Kidney (tissue), 14 donors: ENCODE results near the gene ZNF565. TPM values are rescaled to one million over a fixed set of nuclear protein-coding genes. Genes with fewer than 3 reads are reported as not detected.

ENCODE experiments used
- DNase-seq, 5 donors: peaks; one replicate each; pipeline ENCODE4 v3.0.0-alpha.2; 2013 to 2020
- FAIRE-seq: peaks from 2 replicates; lab custom pipeline; 2012; peaks lifted over from hg19 to GRCh38; lab: Jason Lieb, UNC
- H3K27ac ChIP-seq, 2 donors: one replicate each; pipeline ENCODE4 v1.7.0; 2013; ENCODE audit warnings: low read depth in 2 of 2, low read length in 2 of 2, inconsistent platforms in 1 of 2
- H3K27me3 ChIP-seq: one replicate; pipeline ENCODE4 v1.7.1; 2013; ENCODE audit warnings: low read length, inconsistent platforms; ENCODE audit not compliant: control insufficient read depth, insufficient read depth
- H3K36me3 ChIP-seq, 3 donors: one replicate each; pipeline versions ENCODE4 v1.7.0 to v1.7.1; 2013; ENCODE audit warnings: low read length in 3 of 3, control low read depth in 1 of 3, inconsistent platforms in 1 of 3; ENCODE audit not compliant: insufficient read depth in 3 of 3, control insufficient read depth in 2 of 3
- H3K4me1 ChIP-seq, 3 donors: one replicate each; pipeline versions ENCODE4 v1.7.0 to v1.7.1; 2013; ENCODE audit warnings: low read length in 3 of 3, inconsistent platforms in 1 of 3, low read depth in 1 of 3; ENCODE audit not compliant: control insufficient read depth in 2 of 3, insufficient read depth in 2 of 3
- H3K4me3 ChIP-seq, 3 donors: one replicate each; pipeline versions ENCODE4 v1.7.0 to v1.8.1; 2013; ENCODE audit warnings: low read length in 3 of 3, control low read depth in 1 of 3, inconsistent platforms in 1 of 3
- H3K9ac ChIP-seq, 3 donors: one replicate each; pipeline versions ENCODE4 v1.7.0 to v1.7.1; 2013; ENCODE audit warnings: low read length in 3 of 3, control low read depth in 1 of 3, inconsistent platforms in 1 of 3
- H3K9me3 ChIP-seq, 3 donors: one replicate each; pipeline versions ENCODE4 v1.7.0 to v1.7.1; 2013; ENCODE audit warnings: low read length in 3 of 3, control low read depth in 1 of 3, inconsistent platforms in 1 of 3; ENCODE audit not compliant: control insufficient read depth in 2 of 3, insufficient read depth in 1 of 3
- intact Hi-C: fragments of 100-400 bp; cut with DNase I; formaldehyde crosslinking; loops from one replicate; pipeline ENCODE4 v1.11.1; 2022
- polyA plus RNA-seq: library from polyadenylated mRNA; stranded (reverse); fragments of 350-450 nt; fragmentation: Illumina TruSeq; extraction: RNeasy Lipid Tissue Mini Kit (QIAGEN cat#74804); gene quantifications from one replicate; pipeline ENCODE4 v1.2.3, GENCODE V29; 2014; ENCODE audit warnings: low read depth, low replicate concordance; ENCODE audit not compliant: insufficient read depth
- total RNA-seq: library from RNA; stranded (reverse); fragmentation: NEBNext Ultra II Directional; extraction: Animal tissue kit (Norgen Biotek cat#: 25700); gene quantifications from one replicate; pipeline ENCODE4 v1.2.1, GENCODE V29; 2021
- TF ChIP-seq, protein P1 (sequence below): IDR thresholded peaks from 3 replicates; pipeline ENCODE4 v1.5.1; 2012; ENCODE audit warnings: mild to moderate bottlenecking, moderate library complexity, borderline replicate concordance; ENCODE audit not compliant: insufficient read depth; ENCODE audit errors: extremely low read depth
- donor health status: control.
- donor health status: control.
- donor health status: control.
- donor health status: control.
- donor health status: control.
- donor health status: DM: yes; HTN: yes; CAD: no.
- donor health status: Normal renal cell carcinoma (clear cell type).

ZNF565 gene
- total and polyA plus RNA-seq, 2 donors from 2014 or later = 1.5 to 4.6 TPM

DNA sequence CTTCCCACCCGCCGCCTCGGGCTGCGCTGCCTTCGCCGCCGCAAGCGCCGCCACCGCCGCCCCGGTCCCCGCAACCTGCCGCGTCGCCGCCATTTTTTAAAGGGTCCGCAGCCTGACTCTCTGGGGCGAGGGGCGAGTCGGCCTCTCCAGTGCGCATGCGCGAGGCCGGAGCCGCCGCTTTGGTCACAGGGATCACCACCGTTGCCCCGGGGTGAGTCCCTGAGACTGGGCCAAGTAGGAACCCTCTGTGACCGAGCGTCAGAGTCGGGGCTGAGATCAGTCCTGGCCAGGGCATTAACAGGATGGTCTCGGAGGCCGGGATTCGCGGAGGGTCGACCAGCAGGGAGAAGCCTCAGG, 43.0 kb upstream of the ZNF565 start:
- DNase-seq (peak; percentile 57 to 70 (median 66)), FAIRE-seq (no peak)
- H3K4me1 ChIP-seq = peaks cover 0 to 6% (median 0%) of the 10 kb centered on the region in 3 donors
- intact Hi-C loops = no loop called here
- H3K36me3 ChIP-seq = no peaks in the 10 kb centered on the region
- TF ChIP-seq, protein P1, sequence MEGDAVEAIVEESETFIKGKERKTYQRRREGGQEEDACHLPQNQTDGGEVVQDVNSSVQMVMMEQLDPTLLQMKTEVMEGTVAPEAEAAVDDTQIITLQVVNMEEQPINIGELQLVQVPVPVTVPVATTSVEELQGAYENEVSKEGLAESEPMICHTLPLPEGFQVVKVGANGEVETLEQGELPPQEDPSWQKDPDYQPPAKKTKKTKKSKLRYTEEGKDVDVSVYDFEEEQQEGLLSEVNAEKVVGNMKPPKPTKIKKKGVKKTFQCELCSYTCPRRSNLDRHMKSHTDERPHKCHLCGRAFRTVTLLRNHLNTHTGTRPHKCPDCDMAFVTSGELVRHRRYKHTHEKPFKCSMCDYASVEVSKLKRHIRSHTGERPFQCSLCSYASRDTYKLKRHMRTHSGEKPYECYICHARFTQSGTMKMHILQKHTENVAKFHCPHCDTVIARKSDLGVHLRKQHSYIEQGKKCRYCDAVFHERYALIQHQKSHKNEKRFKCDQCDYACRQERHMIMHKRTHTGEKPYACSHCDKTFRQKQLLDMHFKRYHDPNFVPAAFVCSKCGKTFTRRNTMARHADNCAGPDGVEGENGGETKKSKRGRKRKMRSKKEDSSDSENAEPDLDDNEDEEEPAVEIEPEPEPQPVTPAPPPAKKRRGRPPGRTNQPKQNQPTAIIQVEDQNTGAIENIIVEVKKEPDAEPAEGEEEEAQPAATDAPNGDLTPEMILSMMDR = no peak
- H3K9me3 ChIP-seq = no peaks in the 10 kb centered on the region
- peak overlapping the region in 1 of 2 donors; percentile 17 for H3K27ac ChIP-seq
- peak overlapping the region; percentile 17 to 40 (median 18) for H3K9ac ChIP-seq
- H3K27me3 ChIP-seq = no peaks in the 10 kb centered on the region
- H3K4me3 ChIP-seq = peak overlapping the region; percentile 39 to 78 (median 70)

DNA sequence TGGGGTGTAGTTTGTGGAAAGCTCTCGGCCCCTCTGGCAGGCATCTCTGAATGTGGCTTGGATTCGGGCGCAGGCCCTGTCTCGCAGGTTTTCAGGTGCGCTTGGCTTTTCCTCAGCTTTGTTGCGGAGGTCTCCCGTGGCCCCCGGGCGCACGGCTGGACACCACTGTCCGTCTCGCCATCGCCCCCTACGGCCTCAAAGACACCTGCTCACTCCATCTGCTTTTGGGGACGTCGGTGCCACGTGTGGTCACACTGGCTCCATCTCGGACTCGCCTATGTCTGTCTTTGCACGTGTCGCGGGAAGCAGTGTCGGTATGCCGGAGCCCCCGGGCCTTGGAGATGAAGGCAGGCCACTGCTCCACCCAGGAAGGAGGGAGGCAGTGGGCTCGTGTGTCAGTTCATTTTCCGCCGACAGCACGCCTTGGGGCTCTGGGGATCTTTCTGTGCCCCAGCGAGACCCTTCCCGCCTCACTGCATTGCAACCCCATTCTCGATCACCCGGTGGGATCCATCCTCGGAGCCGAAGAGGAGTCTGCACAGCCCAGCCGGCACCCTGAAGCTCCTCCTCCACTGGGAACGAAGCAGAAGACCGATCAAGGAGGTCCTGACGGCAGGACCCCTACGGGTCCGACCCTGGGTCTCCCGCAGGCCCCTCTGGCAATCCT, 42.5 kb upstream of the ZNF565 start:
- Histone ChIP-seq H3K27ac (peak overlapping the region in 1 of 2 donors; percentile 17), H3K4me1 (peaks cover 0 to 6% (median 0%) of the 10 kb centered on the region in 3 donors), H3K27me3 (no peaks in the 10 kb centered on the region), H3K9ac (peak overlapping the region; percentile 17 to 40 (median 18)), H3K36me3 (no peaks in the 10 kb centered on the region), H3K9me3 (no peaks in the 10 kb centered on the region), H3K4me3 (peak overlapping the region; percentile 39 to 78 (median 70))
- DNase-seq (peak in 1 of 5 donors; percentile 52), FAIRE-seq (no peak)
- intact Hi-C loops = no loop called here
- TF ChIP-seq, protein P1 = no peak

GRCh38 chr19:36256064-36256463, 41.6 kb upstream of the ZNF565 start:
- Histone ChIP-seq H3K27ac (no peak overlapping the region), H3K9me3 (no peaks in the 10 kb centered on the region), H3K4me3 (no peak overlapping the region), H3K4me1 (peaks cover 0 to 6% (median 0%) of the 10 kb centered on the region in 3 donors), H3K9ac (no peak overlapping the region), H3K27me3 (no peaks in the 10 kb centered on the region), H3K36me3 (no peaks in the 10 kb centered on the region)
- FAIRE-seq (no peak), DNase-seq (no peak)
- TF ChIP-seq, protein P1 = no peak
- intact Hi-C loops = no loop called here
